Endothelial cell of umbilical vein (primary cell): ENCODE measurements around the gene COL18A1. TPM values are rescaled to one million over a fixed set of nuclear protein-coding genes. Genes with fewer than 3 reads are reported as not detected.

Source experiments
- BruUV-seq: library from RNA; stranded (reverse); fragments of 400-500 nt; replicated peaks from 2 replicates; lab custom pipeline; 2021; lab: Mats Ljungman, UMichigan
- CTCF ChIA-PET: fragments of 300-600, 350-600 bp; sonication (Branson Sonifier 250); formaldehyde crosslinking; loops from one replicate; lab custom pipeline; 2021; ENCODE audit warnings: antibody characterized with exemption, inconsistent platforms; lab: Charles Lee
- POLR2A ChIA-PET: fragments of 300-600, 350-600 bp; sonication (Branson Sonifier 250); formaldehyde crosslinking; loops from one replicate; lab custom pipeline; 2021; ENCODE audit warnings: antibody characterized with exemption, inconsistent platforms; lab: Charles Lee
- DNase-seq: peaks from one replicate; pipeline ENCODE4 v3.0.0-alpha.2; 2011; ENCODE audit warnings: low read depth, low spot score
- FAIRE-seq: peaks from 2 replicates; lab custom pipeline; 2011; peaks lifted over from hg19 to GRCh38; lab: Jason Lieb, UNC
- H2AFZ ChIP-seq: 2 replicates; pipeline ENCODE4 v1.6.0; 2012; ENCODE audit warnings: low read depth, low read length, control low read depth, inconsistent platforms
- H3K27ac ChIP-seq: 2 replicates; pipeline ENCODE4 v1.5.1; 2011; ENCODE audit warnings: low read depth, mild to moderate bottlenecking, control low read depth, low read length, moderate library complexity; ENCODE audit not compliant: insufficient read depth
- H3K27me3 ChIP-seq, 2 experiments: 2 replicates each; pipeline versions ENCODE4 v1.6.0 to v1.6.1; 2011; ENCODE audit warnings: low read length in 2 of 2, mixed read lengths in 1 of 2; ENCODE audit not compliant: control insufficient read depth in 2 of 2, insufficient read depth in 2 of 2
- H3K36me3 ChIP-seq, 2 experiments: 2 replicates in 1 of 2; 3 replicates in 1 of 2; pipeline ENCODE4 v1.5.1; 2011; ENCODE audit warnings: low read length in 2 of 2, mild to moderate bottlenecking in 1 of 2, moderate library complexity in 1 of 2; ENCODE audit not compliant: control insufficient read depth in 2 of 2, insufficient read depth in 2 of 2; ENCODE audit errors: extremely low read depth in 1 of 2
- H3K4me1 ChIP-seq: 3 replicates; pipeline ENCODE4 v1.5.1; 2011; ENCODE audit warnings: mild to moderate bottlenecking, low read length; ENCODE audit not compliant: control insufficient read depth, insufficient read depth; ENCODE audit errors: extremely low read depth
- H3K4me2 ChIP-seq: 2 replicates; pipeline ENCODE4 v1.6.1; 2011; ENCODE audit warnings: low read length, control low read depth, mixed read lengths; ENCODE audit not compliant: insufficient read depth
- H3K4me3 ChIP-seq, 3 experiments: fragments of 200-600 bp in 1 of 3; sonication (generic), shearing (Covaris generic) in 1 of 3; replicated peaks in 1 of 3; 2 replicates each; pipeline ENCODE4 v1.5.1; 2011 to 2016; ENCODE audit warnings: control low read depth in 3 of 3, low read length in 3 of 3, mild to moderate bottlenecking in 2 of 3, inconsistent platforms in 1 of 3, low read depth in 1 of 3, moderate library complexity in 1 of 3; ENCODE audit not compliant: insufficient read depth in 1 of 3
- H3K79me2 ChIP-seq: 2 replicates; pipeline ENCODE4 v1.6.0; 2012; ENCODE audit warnings: low read length, inconsistent platforms; ENCODE audit not compliant: control insufficient read depth, insufficient read depth
- H3K9ac ChIP-seq: replicated peaks from 2 replicates; pipeline ENCODE3; 2011; ENCODE audit warnings: low read length, control low read depth; ENCODE audit not compliant: insufficient read depth; ENCODE audit errors: extremely low read depth
- H3K9me1 ChIP-seq: replicated peaks from 3 replicates; pipeline ENCODE4 v1.6.0; 2011; ENCODE audit warnings: mild to moderate bottlenecking, low read length; ENCODE audit not compliant: control insufficient read depth, insufficient read depth; ENCODE audit errors: extremely low read depth
- H3K9me3 ChIP-seq: replicated peaks from 2 replicates; pipeline ENCODE4 v1.5.1; 2012; ENCODE audit warnings: low read length, inconsistent platforms; ENCODE audit not compliant: control insufficient read depth, insufficient read depth
- H4K20me1 ChIP-seq: replicated peaks from 2 replicates; pipeline ENCODE3; 2011; ENCODE audit warnings: mild to moderate bottlenecking, low read length; ENCODE audit not compliant: control insufficient read depth, insufficient read depth; ENCODE audit errors: extremely low read depth
- EZH2 ChIP-seq: IDR thresholded peaks from 2 replicates; pipeline ENCODE4 v1.6.1; 2012; ENCODE audit warnings: borderline replicate concordance, low read depth, mild to moderate bottlenecking, moderate library complexity, low read length, inconsistent platforms; ENCODE audit not compliant: severe bottlenecking
- FOS ChIP-seq: IDR thresholded peaks from 2 replicates; pipeline ENCODE4 v1.6.1; 2011; ENCODE audit warnings: mild to moderate bottlenecking, low read length, moderate library complexity, borderline replicate concordance; ENCODE audit not compliant: insufficient read depth
- GATA2 ChIP-seq: IDR thresholded peaks from 2 replicates; pipeline ENCODE4 v1.7.0; 2011; ENCODE audit warnings: low read depth, mild to moderate bottlenecking, moderate library complexity, mixed read lengths, low read length; ENCODE audit not compliant: insufficient read length, insufficient read depth
- JUN ChIP-seq: IDR thresholded peaks from 2 replicates; pipeline ENCODE4 v1.6.1; 2011; ENCODE audit warnings: borderline replicate concordance, low read depth; ENCODE audit not compliant: insufficient read length, insufficient read depth
- MAX ChIP-seq: IDR thresholded peaks from 2 replicates; pipeline ENCODE4 v1.6.1; 2011; ENCODE audit not compliant: insufficient read depth, insufficient read length
- MYC ChIP-seq: IDR thresholded peaks from one replicate; pipeline ENCODE4 v1.6.1; 2011; ENCODE audit warnings: mild to moderate bottlenecking, low read depth, low read length
- POLR2A ChIP-seq: IDR thresholded peaks from 2 replicates; pipeline ENCODE4 v1.6.1; 2012; ENCODE audit warnings: low read depth, mild to moderate bottlenecking, control low read depth, low read length
- POLR2AphosphoS5 ChIP-seq: IDR thresholded peaks from 2 replicates; pipeline ENCODE4 v1.6.1; 2012; ENCODE audit warnings: low read depth, mild to moderate bottlenecking, control low read depth, low read length, moderate library complexity; ENCODE audit not compliant: insufficient read depth
- dilution Hi-C: fragments of 300-500 bp; cut with MboI; formaldehyde crosslinking; loops from one replicate; pipeline ENCODE4 v1.15.0; 2019; ENCODE audit warnings: low sequenced_read_pairs; ENCODE audit not compliant: extremely low pct_ligation_motif_present
- intact Hi-C: fragments of 100-400 bp; cut with micrococcal nuclease; formaldehyde crosslinking; loops from one replicate; pipeline ENCODE4 v1.10.0; 2022
- polyA plus RNA-seq, 4 experiments: library from polyadenylated mRNA; depleted of rRNA in 3 of 4; stranded (reverse) in 3 of 4; unstranded in 1 of 4; fragments of >200 nt; gene quantifications; 2 replicates each; pipeline versions ENCODE4 v1.2.1 to v1.2.3, GENCODE V29; 2011 to 2012; ENCODE audit warnings: missing spikeins in 1 of 4
- total RNA-seq: library from RNA; stranded (reverse); gene quantifications from 2 replicates; pipeline ENCODE4 v1.2.3, GENCODE V29; 2021
- TF ChIP-seq, protein P1 (sequence below), 2 donors: IDR thresholded peaks; 1 replicate in 1 of 2; 2 replicates in 1 of 2; pipeline ENCODE4 v1.5.1; 2011; ENCODE audit warnings: low read length in 2 of 2, mild to moderate bottlenecking in 2 of 2, moderate library complexity in 2 of 2, control low read depth in 1 of 2, inconsistent platforms in 1 of 2, low read depth in 1 of 2; ENCODE audit not compliant: insufficient read depth in 1 of 2; ENCODE audit errors: extremely low read depth in 1 of 2

Gene COL18A1
- total and polyA plus RNA-seq, 2 donors (not counting 3 experiments of a cell fraction or from before 2014, with no cell fraction given), result 198 to 252 TPM

- dilution Hi-C loops, result no loop called here
- H3K79me2 ChIP-seq, result peaks cover 71% of the 10 kb centered on the region
Measured at GRCh38 chr21:45435405-45435981, 30.5 kb downstream of the COL18A1 start.

More at GRCh38 chr21:45435405-45435981, 30.5 kb downstream of the COL18A1 start:
- peaks cover 32% of the 10 kb centered on the region for H3K4me1 ChIP-seq
- no TSS peak for BruUV-seq
- no peaks in the 10 kb centered on the region for H3K9me1 ChIP-seq
- H3K27me3 ChIP-seq, result no peaks in the 10 kb centered on the region
- no peak overlapping the region for H3K27ac ChIP-seq
- H3K9me3 ChIP-seq, result no peaks in the 10 kb centered on the region
- ChIA-PET CTCF (interaction anchor here (1.1 to 1.8 kb wide), 3 partner anchors 145 to 297 kb away, joined by 7 to 8 read pairs (median 8); no protein-coding TSS in a partner anchor), POLR2A (no interaction called here)
- FAIRE-seq (no peak), DNase-seq (no peak)
- no peak overlapping the region for H2AFZ ChIP-seq
- H3K36me3 ChIP-seq, result no peaks in the 10 kb centered on the region
- no peaks in the 10 kb centered on the region for H4K20me1 ChIP-seq
- no peak overlapping the region for H3K4me3 ChIP-seq
- no peak for TF ChIP-seq POLR2AphosphoS5
- no peak for TF ChIP-seq GATA2
- TF ChIP-seq EZH2, result no peak
- TF ChIP-seq, protein P1, sequence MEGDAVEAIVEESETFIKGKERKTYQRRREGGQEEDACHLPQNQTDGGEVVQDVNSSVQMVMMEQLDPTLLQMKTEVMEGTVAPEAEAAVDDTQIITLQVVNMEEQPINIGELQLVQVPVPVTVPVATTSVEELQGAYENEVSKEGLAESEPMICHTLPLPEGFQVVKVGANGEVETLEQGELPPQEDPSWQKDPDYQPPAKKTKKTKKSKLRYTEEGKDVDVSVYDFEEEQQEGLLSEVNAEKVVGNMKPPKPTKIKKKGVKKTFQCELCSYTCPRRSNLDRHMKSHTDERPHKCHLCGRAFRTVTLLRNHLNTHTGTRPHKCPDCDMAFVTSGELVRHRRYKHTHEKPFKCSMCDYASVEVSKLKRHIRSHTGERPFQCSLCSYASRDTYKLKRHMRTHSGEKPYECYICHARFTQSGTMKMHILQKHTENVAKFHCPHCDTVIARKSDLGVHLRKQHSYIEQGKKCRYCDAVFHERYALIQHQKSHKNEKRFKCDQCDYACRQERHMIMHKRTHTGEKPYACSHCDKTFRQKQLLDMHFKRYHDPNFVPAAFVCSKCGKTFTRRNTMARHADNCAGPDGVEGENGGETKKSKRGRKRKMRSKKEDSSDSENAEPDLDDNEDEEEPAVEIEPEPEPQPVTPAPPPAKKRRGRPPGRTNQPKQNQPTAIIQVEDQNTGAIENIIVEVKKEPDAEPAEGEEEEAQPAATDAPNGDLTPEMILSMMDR (IDR thresholded peaks at IDR 0.05; ENCODE audit: extremely low read depth in 1 of 2, insufficient read depth in 1 of 2, low read depth in 1 of 2, low read length in 2 of 2), result no peak
- no peak for TF ChIP-seq JUN
- no peak for TF ChIP-seq POLR2A
- no peak for TF ChIP-seq MYC
- TF ChIP-seq FOS, result no peak
- TF ChIP-seq MAX, result no peak
- no peak overlapping the region for H3K4me2 ChIP-seq
- H3K9ac ChIP-seq, result no peak overlapping the region
- intact Hi-C loops, result no loop called here
